Measurements from ENCODE around the gene CDK17. TPM values are rescaled to one million over a fixed set of nuclear protein-coding genes. Genes with fewer than 3 reads are reported as not detected.

CDK17 gene
- total and polyA plus RNA-seq, 2 donors (not counting 1 experiment from before 2014, with no cell fraction given), result 15.6 to 87.8 TPM

GRCh38 chr12:96436366-96437170 is 36.3 kb upstream of the CDK17 start:
- no peak overlapping the region for H3K4me2 ChIP-seq (replicated peaks; ENCODE audit: low read depth, low read length, poor library complexity, severe bottlenecking)
- ChIA-PET CTCF (interaction anchor here (1.0 to 1.1 kb wide), 2 partner anchors 11 to 17 kb away, joined by 3 read pairs; no protein-coding TSS in a partner anchor), POLR2A (no interaction called here)
- Mint-ChIP-seq H3K4me3 (no peak overlapping the region), H3K27me3 (no peaks in the 10 kb centered on the region), H3K9me3 (ENCODE audit: insufficient read depth) (no peaks in the 10 kb centered on the region), H3K27ac (no peak overlapping the region), H3K4me1 (peaks cover 5% of the 10 kb centered on the region)
- H3K9me3 ChIP-seq (ENCODE audit: control extremely low read depth in 1 of 3, control insufficient read depth in 2 of 3, insufficient read depth in 1 of 3, low read length in 2 of 3), result no peaks in the 10 kb centered on the region
- no peak overlapping the region for H3K27ac ChIP-seq (ENCODE audit: low read length in 2 of 2)
- no peak overlapping the region for H3K9ac ChIP-seq (ENCODE audit: low read length)
- no peak overlapping the region for H2AFZ ChIP-seq (ENCODE audit: insufficient read depth, low read depth, low read length, poor library complexity, severe bottlenecking)
- H3K27me3 ChIP-seq (replicated peaks in 1 of 4; ENCODE audit: control extremely low read depth in 1 of 4, control insufficient read depth in 3 of 4, insufficient read depth in 4 of 4, low read length in 3 of 4), result no peaks in the 10 kb centered on the region
- H3K4me1 ChIP-seq (ENCODE audit: control insufficient read depth in 2 of 2, insufficient read depth in 2 of 2, low read length in 2 of 2), result peaks cover 0 to 4% of the 10 kb centered on the region in 2 donors
- no peak overlapping the region for H3K4me3 ChIP-seq (ENCODE audit: control extremely low read depth in 1 of 5, extremely low read depth in 1 of 5, insufficient read depth in 1 of 5, low read depth in 2 of 5, low read length in 4 of 5)
- no peak for DNase-seq
- no peaks in the 10 kb centered on the region for H4K20me1 ChIP-seq (ENCODE audit: control insufficient read depth, insufficient read depth, low read length, poor library complexity, severe bottlenecking)
- no peak for ATAC-seq (ENCODE audit: low read depth)
- no peak for TF ChIP-seq EZH2 (IDR thresholded peaks at IDR 0.05; ENCODE audit: borderline replicate concordance, insufficient read depth, low read depth, low read length, poor library complexity, severe bottlenecking)
- no peak for TF ChIP-seq CTCF (IDR thresholded peaks at IDR 0.05)
- H3K79me2 ChIP-seq (ENCODE audit: control insufficient read depth, insufficient read depth, low read length), result no peaks in the 10 kb centered on the region
- intact Hi-C loops (cut with micrococcal nuclease), result no loop called here
- no peaks in the 10 kb centered on the region for H3K36me3 ChIP-seq (replicated peaks in 1 of 2; ENCODE audit: control extremely low read depth in 1 of 2, control insufficient read depth in 1 of 2, extremely low read depth in 1 of 2, insufficient read depth in 2 of 2, low read length in 1 of 2)
- WGBS (ENCODE audit: insufficient coverage), result 98% methylated on average over 5 of the region's 8 CpGs

- peaks cover 0 to 4% of the 10 kb centered on the region in 2 donors for H3K4me1 ChIP-seq (ENCODE audit: control insufficient read depth in 2 of 2, insufficient read depth in 2 of 2, low read length in 2 of 2)
- Mint-ChIP-seq H3K9me3 (ENCODE audit: insufficient read depth) (no peaks in the 10 kb centered on the region), H3K27me3 (no peaks in the 10 kb centered on the region), H3K27ac (no peak overlapping the region), H3K4me1 (peaks cover 5% of the 10 kb centered on the region), H3K4me3 (no peak overlapping the region)
- no peak overlapping the region for H3K27ac ChIP-seq (ENCODE audit: low read length in 2 of 2)
- H4K20me1 ChIP-seq (ENCODE audit: control insufficient read depth, insufficient read depth, low read length, poor library complexity, severe bottlenecking), result no peaks in the 10 kb centered on the region
- TF ChIP-seq CTCF (IDR thresholded peaks at IDR 0.05) (no peak), EZH2 (IDR thresholded peaks at IDR 0.05; ENCODE audit: borderline replicate concordance, insufficient read depth, low read depth, low read length, poor library complexity, severe bottlenecking) (no peak)
- ChIA-PET CTCF (no interaction called here), POLR2A (no interaction called here)
- H3K79me2 ChIP-seq (ENCODE audit: control insufficient read depth, insufficient read depth, low read length), result no peaks in the 10 kb centered on the region
- H2AFZ ChIP-seq (ENCODE audit: insufficient read depth, low read depth, low read length, poor library complexity, severe bottlenecking), result peak overlapping the region; percentile 40
- H3K27me3 ChIP-seq (replicated peaks in 1 of 4; ENCODE audit: control extremely low read depth in 1 of 4, control insufficient read depth in 3 of 4, insufficient read depth in 4 of 4, low read length in 3 of 4), result no peaks in the 10 kb centered on the region
- ATAC-seq (ENCODE audit: low read depth) (peak; percentile 58), DNase-seq (peak; percentile 40)
- no peaks in the 10 kb centered on the region for H3K36me3 ChIP-seq (replicated peaks in 1 of 2; ENCODE audit: control extremely low read depth in 1 of 2, control insufficient read depth in 1 of 2, extremely low read depth in 1 of 2, insufficient read depth in 2 of 2, low read length in 1 of 2)
- WGBS (ENCODE audit: insufficient coverage), result 0% methylated on average over 1 of the region's 6 CpGs
- no peaks in the 10 kb centered on the region for H3K9me3 ChIP-seq (ENCODE audit: control extremely low read depth in 1 of 3, control insufficient read depth in 2 of 3, insufficient read depth in 1 of 3, low read length in 2 of 3)
- no peak overlapping the region for H3K4me2 ChIP-seq (replicated peaks; ENCODE audit: low read depth, low read length, poor library complexity, severe bottlenecking)
- H3K9ac ChIP-seq (ENCODE audit: low read length), result no peak overlapping the region
- no peak overlapping the region for H3K4me3 ChIP-seq (ENCODE audit: control extremely low read depth in 1 of 5, extremely low read depth in 1 of 5, insufficient read depth in 1 of 5, low read depth in 2 of 5, low read length in 4 of 5)
- intact Hi-C loops (cut with micrococcal nuclease), result no loop called here
Observed at GRCh38 chr12:96434107-96434506, 33.9 kb upstream of the CDK17 start.

Data from B cell (primary cell).